WERI-Rb-1 (cell line): Measurements from ENCODE around the gene KCNQ2.

Experiments used
- DNase-seq: peaks from one replicate; pipeline ENCODE4 v3.0.0-alpha.2; 2020
- H3K27ac ChIP-seq: fragments of 250-450 bp; sonication (Bioruptor Pico); 2 replicates; pipeline ENCODE4 v1.5.1; 2020; ENCODE audit warnings: mild to moderate bottlenecking, moderate library complexity
- H3K27me3 ChIP-seq: fragments of 250-450 bp; sonication (Bioruptor Pico); 2 replicates; pipeline ENCODE4 v1.5.1; 2021; ENCODE audit warnings: mild to moderate bottlenecking, low read depth, moderate library complexity; ENCODE audit not compliant: insufficient read depth, severe bottlenecking
- H3K36me3 ChIP-seq: fragments of 250-450 bp; sonication (Bioruptor Pico); 2 replicates; pipeline ENCODE4 v1.5.1; 2020; ENCODE audit warnings: mild to moderate bottlenecking, moderate library complexity
- H3K4me3 ChIP-seq: 2 replicates; pipeline ENCODE4 v1.5.1; 2011; ENCODE audit warnings: low read depth, mild to moderate bottlenecking, control low read depth, low read length
- H3K9me3 ChIP-seq: fragments of 250-450 bp; sonication (Bioruptor Pico); 2 replicates; pipeline ENCODE4 v1.5.1; 2021; ENCODE audit warnings: mild to moderate bottlenecking, moderate library complexity; ENCODE audit not compliant: severe bottlenecking
- TF ChIP-seq, protein P1 (sequence below): IDR thresholded peaks from 2 replicates; pipeline ENCODE4 v1.5.1; 2011; ENCODE audit warnings: low read depth, mild to moderate bottlenecking, control low read depth, inconsistent platforms, low read length

Gene KCNQ2

DNA sequence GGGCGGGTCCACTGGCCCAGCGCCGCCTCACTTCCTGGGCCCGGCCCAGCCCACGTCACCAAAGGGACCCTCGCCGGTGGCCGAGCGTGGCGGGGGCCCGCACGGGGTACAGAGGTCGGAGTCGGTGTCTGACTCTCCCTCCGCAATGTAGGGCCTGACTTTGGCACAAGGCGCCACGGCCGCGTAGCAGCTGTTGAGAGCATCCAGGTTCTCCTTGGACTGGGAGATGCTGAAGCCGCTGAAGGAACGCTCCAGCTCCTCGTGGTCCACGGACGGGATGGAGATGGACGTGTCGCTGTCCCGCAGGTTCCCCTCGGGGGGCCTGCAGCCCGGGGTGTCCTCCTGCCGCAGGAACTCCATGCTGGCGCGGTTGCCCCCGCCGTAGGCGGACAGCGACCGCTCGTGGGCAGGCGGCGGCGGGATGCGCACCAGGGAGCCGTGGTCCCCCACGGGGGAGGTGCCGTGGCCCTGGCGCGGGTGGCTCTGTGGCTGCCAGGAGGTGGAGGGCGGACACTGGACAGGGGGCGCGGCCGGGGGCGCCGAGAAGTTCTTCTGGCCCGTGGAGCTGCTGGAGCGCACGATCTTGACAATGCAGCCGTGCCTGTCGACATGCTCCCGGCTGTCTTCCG is 65.7 kb downstream of the KCNQ2 start:
- DNase-seq, result no peak
- H3K36me3 ChIP-seq, result peaks cover 4% of the 10 kb centered on the region
- TF ChIP-seq, protein P1, sequence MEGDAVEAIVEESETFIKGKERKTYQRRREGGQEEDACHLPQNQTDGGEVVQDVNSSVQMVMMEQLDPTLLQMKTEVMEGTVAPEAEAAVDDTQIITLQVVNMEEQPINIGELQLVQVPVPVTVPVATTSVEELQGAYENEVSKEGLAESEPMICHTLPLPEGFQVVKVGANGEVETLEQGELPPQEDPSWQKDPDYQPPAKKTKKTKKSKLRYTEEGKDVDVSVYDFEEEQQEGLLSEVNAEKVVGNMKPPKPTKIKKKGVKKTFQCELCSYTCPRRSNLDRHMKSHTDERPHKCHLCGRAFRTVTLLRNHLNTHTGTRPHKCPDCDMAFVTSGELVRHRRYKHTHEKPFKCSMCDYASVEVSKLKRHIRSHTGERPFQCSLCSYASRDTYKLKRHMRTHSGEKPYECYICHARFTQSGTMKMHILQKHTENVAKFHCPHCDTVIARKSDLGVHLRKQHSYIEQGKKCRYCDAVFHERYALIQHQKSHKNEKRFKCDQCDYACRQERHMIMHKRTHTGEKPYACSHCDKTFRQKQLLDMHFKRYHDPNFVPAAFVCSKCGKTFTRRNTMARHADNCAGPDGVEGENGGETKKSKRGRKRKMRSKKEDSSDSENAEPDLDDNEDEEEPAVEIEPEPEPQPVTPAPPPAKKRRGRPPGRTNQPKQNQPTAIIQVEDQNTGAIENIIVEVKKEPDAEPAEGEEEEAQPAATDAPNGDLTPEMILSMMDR, result no peak
- H3K4me3 ChIP-seq, result no peak overlapping the region
- no peaks in the 10 kb centered on the region for H3K27me3 ChIP-seq
- H3K9me3 ChIP-seq, result no peaks in the 10 kb centered on the region
- H3K27ac ChIP-seq, result no peak overlapping the region

DNA sequence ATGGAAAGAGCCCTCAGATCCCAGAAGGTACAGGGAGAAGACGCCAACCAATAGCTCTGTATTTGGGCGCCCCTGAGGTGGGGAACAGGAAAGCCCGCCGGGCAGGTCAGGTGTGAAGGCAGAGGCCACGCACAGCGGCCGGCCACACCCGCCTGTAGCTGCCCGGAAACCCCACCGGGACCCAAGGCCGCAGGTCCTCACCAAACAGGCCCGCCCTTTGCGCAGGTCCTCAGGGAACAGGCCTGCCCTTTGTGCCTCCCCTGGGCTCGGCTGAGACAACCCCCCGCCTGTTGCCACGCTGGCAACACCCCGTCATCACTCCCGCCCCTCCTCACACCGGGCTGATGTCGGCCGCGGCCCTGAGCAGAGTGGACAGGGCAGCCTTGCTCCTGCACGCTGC is 66.4 kb downstream of the KCNQ2 start:
- TF ChIP-seq, protein P1, result no peak
- no peaks in the 10 kb centered on the region for H3K27me3 ChIP-seq
- H3K36me3 ChIP-seq, result peaks cover 2% of the 10 kb centered on the region; the same call in 1 of the 2 replicates

DNA sequence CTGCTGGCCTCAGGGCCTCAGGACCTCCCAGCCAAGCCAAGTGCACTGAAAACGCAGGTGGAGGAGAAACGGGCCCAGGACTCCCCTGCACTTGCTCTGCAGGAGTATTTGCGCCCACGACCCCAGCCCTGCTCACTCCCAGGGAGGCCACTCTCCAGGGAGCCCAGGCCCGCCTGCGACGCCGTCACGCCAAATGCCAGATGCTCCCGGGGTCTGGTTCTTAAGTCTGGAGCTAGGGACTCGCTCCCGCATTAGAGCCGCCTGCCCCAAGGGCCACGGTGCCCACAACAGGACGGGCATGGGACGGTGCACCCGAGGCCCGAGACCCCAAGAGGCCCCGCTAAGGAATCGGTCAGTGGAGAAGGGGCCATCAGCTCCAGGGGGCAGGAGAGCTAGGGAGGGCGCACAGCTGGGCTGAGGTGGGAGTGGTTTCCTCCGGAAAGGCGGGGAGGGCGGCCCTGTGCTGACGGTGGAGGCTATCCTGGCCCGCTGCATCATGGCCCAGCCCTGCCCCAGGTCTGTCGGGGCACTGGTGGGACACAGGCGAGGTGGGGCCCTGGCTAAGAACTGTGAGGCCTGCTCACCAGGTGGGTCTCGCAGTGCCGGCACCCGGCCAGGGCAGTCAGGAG is 67.2 kb downstream of the KCNQ2 start:
- H3K9me3 ChIP-seq, result no peaks in the 10 kb centered on the region
- no peak for DNase-seq
- no peaks in the 10 kb centered on the region for H3K36me3 ChIP-seq
- H3K27me3 ChIP-seq, result no peaks in the 10 kb centered on the region
- TF ChIP-seq, protein P1, result no peak
- no peak overlapping the region for H3K27ac ChIP-seq
- H3K4me3 ChIP-seq, result no peak overlapping the region

More for the DNA sequence above, 66.4 kb downstream of the KCNQ2 start:
- no peak overlapping the region for H3K4me3 ChIP-seq
- no peak overlapping the region for H3K27ac ChIP-seq
- no peaks in the 10 kb centered on the region for H3K9me3 ChIP-seq
- no peak for DNase-seq

DNA sequence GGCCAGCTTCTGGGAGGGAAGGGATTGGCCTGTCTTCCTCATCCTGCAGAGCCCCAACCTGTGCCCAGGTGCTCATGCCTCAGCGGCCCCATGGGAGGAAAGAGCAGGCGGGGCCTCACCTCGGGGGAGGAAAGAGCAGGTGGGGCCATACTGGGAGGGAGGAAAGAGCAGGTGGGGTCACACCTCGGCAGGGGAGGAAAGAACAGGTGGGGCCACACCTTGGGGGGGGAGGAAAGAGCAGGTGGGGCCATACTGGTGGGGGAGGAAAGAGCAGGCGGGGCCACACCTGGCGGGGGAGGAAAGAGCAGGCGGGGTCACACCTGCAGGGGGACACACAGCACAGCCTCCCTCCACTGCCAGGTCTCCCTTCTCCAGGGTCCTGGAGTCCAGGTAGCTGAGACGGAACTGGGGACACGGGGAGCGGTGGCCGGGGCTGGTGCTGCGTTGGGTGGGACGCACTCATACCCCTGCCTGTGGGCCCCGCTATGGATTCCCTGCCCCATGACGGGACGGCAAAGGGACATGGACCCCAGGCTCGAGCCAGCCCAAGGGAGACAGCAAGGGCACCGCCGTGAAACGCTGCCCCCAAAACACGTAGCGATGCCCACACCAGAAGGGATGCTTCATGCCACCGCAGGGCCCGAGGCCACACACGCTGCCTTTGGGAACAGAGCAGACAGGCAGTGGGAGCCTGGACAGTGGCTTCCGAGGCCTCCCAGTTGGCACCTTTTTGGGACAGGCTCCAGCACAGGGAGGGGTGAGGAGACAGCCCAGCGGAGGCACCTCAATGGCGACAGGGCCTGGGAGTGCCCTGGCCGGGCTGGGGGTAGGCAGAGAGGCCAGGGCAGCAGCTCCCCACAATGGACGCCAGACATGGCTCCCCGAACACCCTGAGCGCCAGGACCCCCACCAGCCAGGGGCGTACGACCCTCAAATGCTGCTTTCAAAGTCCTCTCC is 68.0 kb downstream of the KCNQ2 start:
- no peak overlapping the region for H3K4me3 ChIP-seq
- no peaks in the 10 kb centered on the region for H3K27me3 ChIP-seq
- H3K36me3 ChIP-seq, result no peaks in the 10 kb centered on the region
- DNase-seq, result no peak
- TF ChIP-seq, protein P1, result no peak
- no peak overlapping the region for H3K27ac ChIP-seq
- no peaks in the 10 kb centered on the region for H3K9me3 ChIP-seq

DNA sequence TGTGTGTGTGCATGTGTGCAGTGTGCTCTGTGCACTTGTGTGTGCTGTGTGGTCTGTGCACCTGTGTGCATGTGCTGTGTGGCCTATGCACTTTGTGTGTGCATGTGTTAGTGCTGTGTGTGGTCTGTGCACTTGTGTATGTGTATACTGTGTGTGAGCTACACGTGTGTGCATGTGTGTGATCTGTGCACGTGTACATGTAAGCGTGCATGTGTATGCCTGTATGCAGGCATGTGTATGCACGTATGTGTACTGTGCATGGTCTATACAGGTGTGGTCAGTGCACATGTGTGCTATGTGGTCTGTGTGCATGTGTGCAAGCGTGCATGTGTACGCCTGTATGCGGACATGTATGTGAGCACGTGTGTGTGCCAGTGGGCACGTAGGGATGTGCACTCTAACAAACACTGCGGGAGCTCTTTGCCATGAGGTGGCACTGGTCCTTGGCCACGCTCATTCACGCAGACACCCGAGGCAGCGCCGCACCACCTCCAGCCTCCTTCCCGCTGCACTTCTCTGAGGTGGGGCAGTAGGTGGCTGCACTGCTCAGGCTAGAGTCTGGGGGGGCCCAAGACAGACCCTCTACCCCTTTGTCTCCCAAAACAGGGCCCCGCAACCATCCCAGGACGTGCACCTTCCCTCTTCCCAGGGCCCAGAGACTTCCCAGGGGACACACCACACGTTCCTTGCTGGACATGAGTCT is 68.9 kb downstream of the KCNQ2 start:
- H3K36me3 ChIP-seq, result no peaks in the 10 kb centered on the region
- TF ChIP-seq, protein P1, result no peak
- no peak overlapping the region for H3K27ac ChIP-seq
- H3K27me3 ChIP-seq, result no peaks in the 10 kb centered on the region
- no peak overlapping the region for H3K4me3 ChIP-seq
- DNase-seq, result no peak
- no peaks in the 10 kb centered on the region for H3K9me3 ChIP-seq
